ENCODE measurements around the gene RAPGEF4. TPM values are rescaled to one million over a fixed set of nuclear protein-coding genes. Genes with fewer than 3 reads are reported as not detected.

The RAPGEF4 gene
- total RNA-seq, 1 experiment from 2014 or later, result 2.2 TPM

- no peak for TF ChIP-seq ZNF396 (CRISPR knock-in tag; IDR thresholded peaks at IDR 0.05; ENCODE audit: borderline replicate concordance)
- no peak for TF ChIP-seq GRHL2 (CRISPR knock-in tag; IDR thresholded peaks at IDR 0.05; ENCODE audit: insufficient replicate concordance, severe bottlenecking)
- TF ChIP-seq ZNF232 (CRISPR knock-in tag; IDR thresholded peaks at IDR 0.05), result no peak
Measured at GRCh38 chr2:173032032-173032431, 296.4 kb downstream of the RAPGEF4 start (continued).

DNA sequence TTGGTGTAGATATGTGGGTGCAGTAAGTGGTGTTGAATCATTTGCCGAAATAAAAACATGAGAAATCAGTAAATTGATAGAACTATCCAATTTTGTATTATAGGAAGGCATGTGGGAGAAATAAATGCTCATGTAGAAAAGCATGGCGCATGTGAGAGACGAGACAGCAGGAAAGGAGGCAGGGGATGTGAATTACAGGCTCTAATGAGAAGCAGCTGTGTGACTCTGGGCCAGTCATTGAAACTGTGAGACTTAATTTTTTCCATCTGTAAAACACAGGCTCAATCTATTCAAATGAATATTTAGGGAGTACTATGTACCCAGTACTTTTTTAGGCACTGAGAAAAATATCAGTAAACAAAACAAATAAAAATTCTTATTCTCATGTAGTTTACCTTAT, 297.4 kb downstream of the RAPGEF4 start:
- no peak overlapping the region for H3K4me3 Mint-ChIP-seq
- no peak for TF ChIP-seq RELA (CRISPR knock-in tag; IDR thresholded peaks at IDR 0.05; ENCODE audit: borderline replicate concordance)
- TF ChIP-seq, protein P1, sequence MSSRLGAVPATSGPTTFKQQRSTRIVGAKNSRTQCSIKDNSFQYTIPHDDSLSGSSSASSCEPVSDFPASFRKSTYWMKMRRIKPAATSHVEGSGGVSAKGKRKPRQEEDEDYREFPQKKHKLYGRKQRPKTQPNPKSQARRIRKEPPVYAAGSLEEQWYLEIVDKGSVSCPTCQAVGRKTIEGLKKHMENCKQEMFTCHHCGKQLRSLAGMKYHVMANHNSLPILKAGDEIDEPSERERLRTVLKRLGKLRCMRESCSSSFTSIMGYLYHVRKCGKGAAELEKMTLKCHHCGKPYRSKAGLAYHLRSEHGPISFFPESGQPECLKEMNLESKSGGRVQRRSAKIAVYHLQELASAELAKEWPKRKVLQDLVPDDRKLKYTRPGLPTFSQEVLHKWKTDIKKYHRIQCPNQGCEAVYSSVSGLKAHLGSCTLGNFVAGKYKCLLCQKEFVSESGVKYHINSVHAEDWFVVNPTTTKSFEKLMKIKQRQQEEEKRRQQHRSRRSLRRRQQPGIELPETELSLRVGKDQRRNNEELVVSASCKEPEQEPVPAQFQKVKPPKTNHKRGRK (CRISPR knock-in tag; IDR thresholded peaks at IDR 0.05; ENCODE audit: borderline replicate concordance), result no peak
- no peak for TF ChIP-seq JUN (CRISPR knock-in tag; IDR thresholded peaks at IDR 0.05)
- TF ChIP-seq CBFB (CRISPR knock-in tag; IDR thresholded peaks at IDR 0.05; ENCODE audit: low read depth), result no peak
- no peak for TF ChIP-seq FOXP1 (CRISPR knock-in tag; IDR thresholded peaks at IDR 0.05; ENCODE audit: borderline replicate concordance)
- no peak for TF ChIP-seq ATF2 (CRISPR knock-in tag; IDR thresholded peaks at IDR 0.05; ENCODE audit: borderline replicate concordance, low read depth)
- TF ChIP-seq, protein P2, sequence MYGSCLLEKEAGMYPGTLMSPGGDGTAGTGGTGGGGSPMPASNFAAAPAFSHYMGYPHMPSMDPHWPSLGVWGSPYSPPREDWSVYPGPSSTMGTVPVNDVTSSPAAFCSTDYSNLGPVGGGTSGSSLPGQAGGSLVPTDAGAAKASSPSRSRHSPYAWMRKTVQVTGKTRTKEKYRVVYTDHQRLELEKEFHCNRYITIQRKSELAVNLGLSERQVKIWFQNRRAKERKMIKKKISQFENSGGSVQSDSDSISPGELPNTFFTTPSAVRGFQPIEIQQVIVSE (CRISPR knock-in tag; IDR thresholded peaks at IDR 0.05; ENCODE audit: borderline replicate concordance), result no peak
- TF ChIP-seq NR2C2 (CRISPR knock-in tag; IDR thresholded peaks at IDR 0.05), result no peak
- TF ChIP-seq, protein P3, sequence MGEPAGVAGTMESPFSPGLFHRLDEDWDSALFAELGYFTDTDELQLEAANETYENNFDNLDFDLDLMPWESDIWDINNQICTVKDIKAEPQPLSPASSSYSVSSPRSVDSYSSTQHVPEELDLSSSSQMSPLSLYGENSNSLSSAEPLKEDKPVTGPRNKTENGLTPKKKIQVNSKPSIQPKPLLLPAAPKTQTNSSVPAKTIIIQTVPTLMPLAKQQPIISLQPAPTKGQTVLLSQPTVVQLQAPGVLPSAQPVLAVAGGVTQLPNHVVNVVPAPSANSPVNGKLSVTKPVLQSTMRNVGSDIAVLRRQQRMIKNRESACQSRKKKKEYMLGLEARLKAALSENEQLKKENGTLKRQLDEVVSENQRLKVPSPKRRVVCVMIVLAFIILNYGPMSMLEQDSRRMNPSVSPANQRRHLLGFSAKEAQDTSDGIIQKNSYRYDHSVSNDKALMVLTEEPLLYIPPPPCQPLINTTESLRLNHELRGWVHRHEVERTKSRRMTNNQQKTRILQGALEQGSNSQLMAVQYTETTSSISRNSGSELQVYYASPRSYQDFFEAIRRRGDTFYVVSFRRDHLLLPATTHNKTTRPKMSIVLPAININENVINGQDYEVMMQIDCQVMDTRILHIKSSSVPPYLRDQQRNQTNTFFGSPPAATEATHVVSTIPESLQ (CRISPR knock-in tag; IDR thresholded peaks at IDR 0.05), result no peak
- no peak for TF ChIP-seq FOXJ3 (CRISPR knock-in tag; IDR thresholded peaks at IDR 0.05; ENCODE audit: borderline replicate concordance)
- no peak for TF ChIP-seq ZNF121 (CRISPR knock-in tag; IDR thresholded peaks at IDR 0.05)
- TF ChIP-seq, protein P4, sequence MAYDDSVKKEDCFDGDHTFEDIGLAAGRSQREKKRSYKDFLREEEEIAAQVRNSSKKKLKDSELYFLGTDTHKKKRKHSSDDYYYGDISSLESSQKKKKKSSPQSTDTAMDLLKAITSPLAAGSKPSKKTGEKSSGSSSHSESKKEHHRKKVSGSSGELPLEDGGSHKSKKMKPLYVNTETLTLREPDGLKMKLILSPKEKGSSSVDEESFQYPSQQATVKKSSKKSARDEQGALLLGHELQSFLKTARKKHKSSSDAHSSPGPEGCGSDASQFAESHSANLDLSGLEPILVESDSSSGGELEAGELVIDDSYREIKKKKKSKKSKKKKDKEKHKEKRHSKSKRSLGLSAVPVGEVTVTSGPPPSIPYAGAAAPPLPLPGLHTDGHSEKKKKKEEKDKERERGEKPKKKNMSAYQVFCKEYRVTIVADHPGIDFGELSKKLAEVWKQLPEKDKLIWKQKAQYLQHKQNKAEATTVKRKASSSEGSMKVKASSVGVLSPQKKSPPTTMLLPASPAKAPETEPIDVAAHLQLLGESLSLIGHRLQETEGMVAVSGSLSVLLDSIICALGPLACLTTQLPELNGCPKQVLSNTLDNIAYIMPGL (CRISPR knock-in tag; IDR thresholded peaks at IDR 0.05), result no peak
- TF ChIP-seq ZNF423 (CRISPR knock-in tag; IDR thresholded peaks at IDR 0.05), result no peak
- no peak for TF ChIP-seq OVOL2 (CRISPR knock-in tag; IDR thresholded peaks at IDR 0.05; ENCODE audit: borderline replicate concordance)
- TF ChIP-seq, protein P5, sequence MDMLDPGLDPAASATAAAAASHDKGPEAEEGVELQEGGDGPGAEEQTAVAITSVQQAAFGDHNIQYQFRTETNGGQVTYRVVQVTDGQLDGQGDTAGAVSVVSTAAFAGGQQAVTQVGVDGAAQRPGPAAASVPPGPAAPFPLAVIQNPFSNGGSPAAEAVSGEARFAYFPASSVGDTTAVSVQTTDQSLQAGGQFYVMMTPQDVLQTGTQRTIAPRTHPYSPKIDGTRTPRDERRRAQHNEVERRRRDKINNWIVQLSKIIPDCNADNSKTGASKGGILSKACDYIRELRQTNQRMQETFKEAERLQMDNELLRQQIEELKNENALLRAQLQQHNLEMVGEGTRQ (CRISPR knock-in tag; IDR thresholded peaks at IDR 0.05), result no peak
- TF ChIP-seq ZNF416 (CRISPR knock-in tag; IDR thresholded peaks at IDR 0.05), result no peak
- no peak for TF ChIP-seq EMX1 (CRISPR knock-in tag; IDR thresholded peaks at IDR 0.05)
- DNase-seq (ENCODE audit: low spot score) (no peak), ATAC-seq (no peak)
- H3K36me3 Mint-ChIP-seq, result no peaks in the 10 kb centered on the region
- POLR2A ChIA-PET, result no interaction called here
- peaks cover 13% of the 10 kb centered on the region for H3K4me1 Mint-ChIP-seq
- H3K9me3 Mint-ChIP-seq, result no peaks in the 10 kb centered on the region
- H3K27ac Mint-ChIP-seq, result no peak overlapping the region
- CTCF ChIA-PET, result no interaction called here
- no peaks in the 10 kb centered on the region for H3K27me3 Mint-ChIP-seq (ENCODE audit: low read depth)
